Measurements from ENCODE around the gene ASMTL.

- TF ChIP-seq CTCF (IDR thresholded peaks at IDR 0.05 in 8 of 11, conservative IDR thresholded peaks at IDR 0.05 in 3 of 11): no peak
- no peak for TF ChIP-seq POLR2A (IDR thresholded peaks at IDR 0.05)
Measured at GRCh38 chrX:1451661-1452515, 821 bp downstream of the ASMTL start.
